GM18502 (cell line): ENCODE results near the gene PRPF19.

Source experiments
- ATAC-seq: cut with Tn5 transposase; IDR thresholded peaks from one replicate; pipeline ENCODE4 v1.9.1; 2021; ENCODE audit warnings: mild to moderate bottlenecking; ENCODE audit not compliant: unreplicated experiment, poor library complexity

PRPF19 gene

DNA sequence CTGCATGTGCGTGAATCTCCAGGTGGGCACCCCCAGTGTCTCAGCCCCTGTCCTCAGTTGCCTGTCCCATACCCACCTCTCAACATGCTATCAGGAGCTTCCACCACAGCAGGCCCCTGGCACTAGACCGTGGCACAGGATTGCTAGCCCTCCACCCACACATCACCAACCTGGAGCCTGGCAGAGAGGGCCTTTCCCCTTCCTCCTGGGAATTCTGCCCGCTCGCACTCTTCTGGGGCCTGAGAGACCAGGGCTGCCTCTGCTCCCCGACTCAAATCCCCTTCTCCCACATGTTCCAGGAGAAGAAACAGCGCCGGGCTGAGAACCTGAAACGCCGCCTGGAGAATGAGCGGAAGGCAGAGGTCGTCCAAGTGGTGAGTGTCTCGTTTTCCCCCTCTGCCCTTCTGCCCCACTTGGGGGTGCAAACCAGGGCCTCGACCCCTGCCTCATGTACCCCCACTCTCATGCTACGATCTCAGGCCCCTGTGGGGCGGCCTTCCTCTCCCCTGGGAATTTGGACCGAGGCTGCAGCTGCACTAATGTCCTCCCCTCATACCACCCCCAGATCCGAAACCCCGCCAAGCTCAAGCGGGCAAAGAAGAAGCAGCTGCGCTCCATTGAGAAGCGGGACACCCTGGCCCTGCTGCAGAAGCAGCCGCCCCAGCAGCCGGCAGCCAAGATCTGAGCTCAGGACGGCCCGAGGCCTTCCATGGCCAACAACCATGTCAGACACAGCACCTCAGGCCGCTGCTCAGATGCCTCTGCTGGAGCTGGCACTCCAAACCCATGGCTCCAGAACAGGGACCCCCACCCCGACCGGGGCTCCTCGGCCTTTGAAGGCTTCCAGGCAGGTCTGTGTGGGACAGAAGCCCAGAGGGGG is 56.5 kb downstream of the PRPF19 start:
- ATAC-seq = no peak

DNA sequence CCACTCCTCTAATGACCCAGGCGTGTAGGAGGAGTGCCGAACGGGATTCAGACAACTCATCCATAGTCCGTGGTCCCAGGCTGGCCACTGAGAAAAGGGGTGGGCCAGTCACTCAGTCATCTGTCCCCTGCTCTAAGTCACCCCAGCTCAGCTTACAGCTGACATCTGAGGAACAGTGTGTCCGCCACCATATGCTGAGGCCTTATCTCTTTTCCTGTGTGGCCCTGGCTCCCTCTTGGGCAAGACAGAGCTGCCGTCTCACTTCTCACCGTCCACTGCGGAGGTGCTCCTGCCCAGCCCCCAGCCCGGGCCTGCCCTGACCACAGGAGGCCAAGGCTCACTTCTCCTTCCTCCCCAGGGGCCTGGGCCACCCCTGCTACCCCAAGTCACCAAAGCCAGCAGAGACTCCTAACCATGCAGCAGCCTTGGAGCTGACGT is 57.7 kb downstream of the PRPF19 start:
- no peak for ATAC-seq

DNA sequence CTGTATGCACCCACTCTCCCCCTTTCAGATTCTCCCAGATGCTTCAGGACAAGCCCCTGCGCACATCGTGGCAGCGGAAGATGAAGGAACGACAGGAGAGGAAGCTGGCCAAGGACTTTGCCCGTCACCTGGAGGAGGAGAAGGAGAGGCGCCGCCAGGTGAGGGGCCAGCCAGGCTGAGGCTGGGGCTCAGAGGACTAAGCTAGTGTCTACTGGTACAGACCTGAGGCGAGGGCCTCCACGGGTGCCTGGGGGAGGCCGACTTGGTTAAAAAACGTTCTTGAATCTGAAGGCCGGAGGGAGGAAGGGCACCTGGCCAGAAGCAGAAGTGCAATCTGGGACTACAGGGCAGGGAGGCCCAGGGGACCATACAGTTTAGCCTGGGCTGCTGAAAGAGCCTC is 58.5 kb downstream of the PRPF19 start:
- ATAC-seq = no peak

- no peak for ATAC-seq
These were observed 59.1 kb downstream of the PRPF19 start for GRCh38 chr11:60847281-60847680.

DNA sequence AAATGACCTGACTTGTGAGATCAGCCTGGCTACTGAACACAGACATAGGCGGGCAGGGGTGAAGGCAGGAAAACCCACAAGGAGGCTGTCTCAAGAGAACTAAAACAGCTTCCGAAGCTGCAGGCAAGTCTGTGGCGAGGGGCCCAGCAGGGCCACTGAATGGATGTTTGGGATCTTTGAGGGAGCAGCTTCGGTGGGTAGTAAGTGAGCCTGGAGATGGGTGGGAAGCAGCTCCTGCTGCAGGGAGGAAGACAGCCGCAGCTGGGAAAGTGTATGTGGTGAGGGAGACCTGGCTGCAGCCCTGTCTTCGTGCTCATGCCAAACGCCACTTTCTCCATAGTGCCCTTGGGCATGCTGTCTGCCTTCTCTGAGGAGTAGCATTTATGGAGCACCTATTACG is 61.0 kb downstream of the PRPF19 start:
- ATAC-seq = no peak

DNA sequence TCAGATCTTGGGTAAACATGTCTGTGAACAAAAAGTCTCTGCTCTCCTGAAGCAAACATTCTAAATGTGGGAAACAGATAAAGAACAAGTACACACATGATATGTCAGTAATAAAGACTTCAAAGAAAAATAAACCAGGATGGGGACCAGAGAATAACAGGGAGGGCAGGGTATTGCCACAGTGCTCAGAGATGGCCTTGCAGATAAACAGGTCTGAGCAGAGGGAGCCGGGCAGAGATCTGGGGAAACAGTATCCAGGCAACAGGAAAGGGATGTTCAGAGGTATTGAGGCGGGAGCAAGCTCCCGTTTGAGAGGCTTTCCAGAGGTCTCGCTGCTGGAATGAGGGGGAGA is 61.5 kb downstream of the PRPF19 start:
- no peak for ATAC-seq

DNA sequence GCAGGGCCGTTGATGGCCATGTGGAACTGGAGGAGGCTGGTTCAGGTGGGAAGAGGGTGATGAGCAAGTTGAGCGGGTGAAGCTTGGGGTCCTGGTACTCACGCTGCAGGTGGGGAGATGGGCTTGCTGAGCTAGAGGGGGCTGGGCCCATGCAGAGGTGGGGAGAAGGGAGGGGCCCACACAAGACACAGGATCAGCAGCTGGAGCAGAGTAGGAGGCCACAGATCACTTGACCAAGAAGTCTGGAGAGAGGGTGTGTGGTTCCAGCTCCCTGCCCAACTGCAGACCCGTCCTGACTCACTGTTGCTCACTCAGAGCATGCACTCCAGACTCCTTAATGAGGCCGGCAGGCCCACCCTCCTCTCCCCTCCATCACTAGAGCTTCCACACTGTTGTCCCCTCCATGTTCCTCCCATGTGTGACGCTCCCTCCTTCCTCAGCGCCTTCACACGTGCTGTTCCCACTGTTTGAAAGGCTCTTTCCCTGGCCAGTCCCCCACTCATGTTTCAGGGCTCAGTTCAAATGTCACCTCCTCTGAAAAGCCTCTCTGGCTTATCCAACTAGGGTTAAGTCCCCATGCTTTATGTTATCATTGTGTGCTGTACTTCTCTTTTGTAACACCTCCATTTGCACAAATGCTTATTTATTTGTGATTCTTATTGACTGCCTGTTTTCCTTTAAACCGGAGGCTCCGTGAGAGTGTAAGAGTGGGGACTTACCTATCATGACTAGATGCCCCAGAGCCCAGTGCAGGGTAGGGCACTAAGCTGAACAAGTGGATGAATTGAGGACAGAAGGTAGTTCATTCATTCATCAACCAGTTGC is 62.1 kb downstream of the PRPF19 start:
- no peak for ATAC-seq

- no peak for ATAC-seq
These were observed 63.5 kb downstream of the PRPF19 start for GRCh38 chr11:60842668-60843600.

DNA sequence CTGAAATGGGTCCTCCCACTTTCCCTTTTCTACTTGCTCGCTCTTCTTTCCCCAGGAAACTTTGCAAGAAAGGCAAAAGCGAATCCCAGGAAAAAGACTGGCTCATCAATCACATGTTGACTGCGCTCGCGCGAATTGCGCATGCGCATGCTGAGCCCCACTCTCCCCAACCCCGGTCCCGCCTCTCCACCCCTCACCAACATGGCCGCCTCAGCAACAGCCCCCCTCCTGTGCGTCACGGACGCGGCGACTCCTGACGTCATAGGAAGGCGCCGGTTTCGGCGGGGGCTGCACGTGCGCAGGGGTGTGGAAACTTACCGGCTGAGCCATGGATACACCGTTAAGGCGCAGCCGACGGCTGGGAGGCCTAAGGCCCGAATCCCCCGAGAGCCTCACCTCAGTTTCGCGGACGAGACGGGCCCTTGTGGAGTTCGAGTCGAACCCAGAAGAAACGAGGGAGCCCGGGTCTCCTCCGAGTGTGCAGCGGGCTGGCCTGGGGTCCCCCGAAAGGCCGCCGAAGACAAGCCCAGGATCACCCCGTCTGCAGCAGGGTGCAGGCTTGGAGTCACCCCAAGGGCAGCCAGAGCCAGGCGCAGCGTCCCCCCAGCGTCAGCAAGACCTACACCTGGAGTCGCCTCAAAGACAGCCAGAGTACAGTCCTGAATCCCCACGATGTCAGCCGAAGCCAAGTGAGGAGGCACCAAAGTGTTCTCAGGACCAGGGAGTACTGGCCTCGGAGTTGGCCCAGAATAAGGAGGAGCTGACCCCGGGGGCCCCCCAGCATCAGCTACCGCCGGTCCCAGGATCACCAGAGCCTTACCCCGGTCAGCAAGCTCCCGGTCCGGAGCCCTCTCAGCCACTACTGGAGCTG is 64.4 kb downstream of the PRPF19 start, which contains the start of gene CCDC86:
Gene CCDC86, plus strand, starts transcription at position 317 of the 871 bp plus-strand sequence. Its CDS starts 12 bp downstream, at position 329.
- peak; percentile 83 for ATAC-seq
